SU-DHL-6 (cell line): ENCODE data around the gene ARHGEF19.
"Not testable (repeated sequence)": the region's sequence is repeated elsewhere in the genome, so short reads cannot be mapped to it uniquely, and the experiment has no call there.

Source experiments
- H2AFZ ChIP-seq: fragments of 200-600 bp; sonication (generic); 2 replicates; pipeline ENCODE4 v1.6.1; 2014; ENCODE audit warnings: low read depth, mild to moderate bottlenecking, moderate library complexity, mixed read lengths, antibody characterized with exemption, low read length; ENCODE audit not compliant: severe bottlenecking
- H3F3A ChIP-seq: fragments of 200-600 bp; shearing (Covaris generic); 2 replicates; pipeline ENCODE4 v1.6.0; 2016; ENCODE audit warnings: antibody characterized with exemption, mild to moderate bottlenecking; ENCODE audit not compliant: insufficient read depth
- H3K27ac ChIP-seq: fragments of 200-600 bp; sonication (generic); 2 replicates; pipeline ENCODE4 v1.5.1; 2016; ENCODE audit warnings: low read depth, mild to moderate bottlenecking, low read length, moderate library complexity, mixed read lengths
- H3K27me3 ChIP-seq: fragments of 200-600 bp; sonication (generic), shearing (Covaris generic); 2 replicates; pipeline ENCODE4 v1.6.0; 2014; ENCODE audit warnings: mild to moderate bottlenecking, low read length
- H3K36me3 ChIP-seq: fragments of 200-600 bp; sonication (generic); 2 replicates; pipeline ENCODE4 v1.6.1; 2014; ENCODE audit warnings: mild to moderate bottlenecking, low read length, mixed read lengths
- H3K4me2 ChIP-seq: fragments of 300-600, 200-600 bp; shearing (Covaris generic), sonication (generic); 2 replicates; pipeline ENCODE4 v1.6.0; 2014; ENCODE audit warnings: low read length, low read depth, mild to moderate bottlenecking; ENCODE audit not compliant: poor library complexity, severe bottlenecking
- H3K4me3 ChIP-seq: fragments of 200-600 bp; sonication (generic); 2 replicates; pipeline ENCODE4 v1.5.1; 2014; ENCODE audit warnings: antibody characterized with exemption, low read length, mild to moderate bottlenecking, mixed read lengths; ENCODE audit not compliant: insufficient read depth, poor library complexity, severe bottlenecking
- H3K79me2 ChIP-seq: fragments of 200-600 bp; sonication (generic); 2 replicates; pipeline ENCODE4 v1.6.1; 2014; ENCODE audit warnings: mild to moderate bottlenecking, low read length, moderate library complexity; ENCODE audit not compliant: insufficient read depth
- H3K9ac ChIP-seq: fragments of 200-600 bp; sonication (generic); 2 replicates; pipeline ENCODE4 v1.7.0; 2014; ENCODE audit warnings: mild to moderate bottlenecking, low read length
- H3K9me2 ChIP-seq: fragments of 200-600 bp; sonication (generic); replicated peaks from 2 replicates; pipeline ENCODE4 v1.6.1; 2014; ENCODE audit warnings: low read length; ENCODE audit not compliant: insufficient read depth
- H3K9me3 ChIP-seq: fragments of 200-600 bp; sonication (generic); 2 replicates; pipeline ENCODE4 v1.6.1; 2014; ENCODE audit warnings: low read length, mixed read lengths; ENCODE audit not compliant: insufficient read depth
- H4K20me1 ChIP-seq: fragments of 200-600 bp; sonication (generic); 2 replicates; pipeline ENCODE4 v1.6.1; 2014; ENCODE audit warnings: low read depth, mild to moderate bottlenecking, antibody characterized with exemption, low read length, moderate library complexity, mixed read lengths
- EZH2phosphoT487 ChIP-seq: fragments of 200-600 bp; sonication (generic), shearing (Covaris generic); conservative IDR thresholded peaks from 2 replicates; pipeline ENCODE4 v1.6.1; 2018; ENCODE audit warnings: mild to moderate bottlenecking, antibody characterized with exemption, low read length, moderate library complexity, mixed read lengths
- TF ChIP-seq, protein P1 (sequence below): fragments of 200-600 bp; sonication (generic); IDR thresholded peaks from one replicate; pipeline ENCODE4 v1.5.1; 2017; ENCODE audit warnings: antibody characterized with exemption, mild to moderate bottlenecking, low read length, moderate library complexity; ENCODE audit not compliant: insufficient read depth, poor library complexity, severe bottlenecking

The ARHGEF19 gene

DNA sequence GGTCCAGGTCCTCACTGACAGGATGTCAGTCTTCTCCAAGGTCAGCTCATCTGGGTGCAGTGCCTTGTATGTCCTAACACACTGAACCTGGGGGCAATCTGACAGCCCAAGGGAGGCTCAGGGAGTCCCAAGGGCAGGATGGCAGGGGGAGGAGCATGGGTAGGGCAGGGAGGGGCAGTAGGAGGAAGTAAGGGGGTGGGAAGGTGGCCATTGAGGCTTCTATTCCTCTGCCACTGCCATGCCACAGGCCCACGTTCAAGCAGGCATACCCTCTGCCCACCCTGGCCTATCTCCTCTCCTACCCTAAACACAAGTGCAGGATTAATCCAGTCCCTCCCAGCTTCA lies 13.3 kb downstream of the ARHGEF19 start:
- Histone ChIP-seq H3K36me3 (no peaks in the 10 kb centered on the region), H3K27ac (no peak overlapping the region), H3K4me2 (no peak overlapping the region), H4K20me1 (no peaks in the 10 kb centered on the region), H3K79me2 (no peaks in the 10 kb centered on the region), H3K4me3 (no peak overlapping the region), H3K9me2 (no peaks in the 10 kb centered on the region), H3K9me3 (no peaks in the 10 kb centered on the region), H3K27me3 (no peaks in the 10 kb centered on the region), H3F3A (no peaks in the 10 kb centered on the region), H3K9ac (no peak overlapping the region), H2AFZ (no peak overlapping the region)
- TF ChIP-seq, protein P1, sequence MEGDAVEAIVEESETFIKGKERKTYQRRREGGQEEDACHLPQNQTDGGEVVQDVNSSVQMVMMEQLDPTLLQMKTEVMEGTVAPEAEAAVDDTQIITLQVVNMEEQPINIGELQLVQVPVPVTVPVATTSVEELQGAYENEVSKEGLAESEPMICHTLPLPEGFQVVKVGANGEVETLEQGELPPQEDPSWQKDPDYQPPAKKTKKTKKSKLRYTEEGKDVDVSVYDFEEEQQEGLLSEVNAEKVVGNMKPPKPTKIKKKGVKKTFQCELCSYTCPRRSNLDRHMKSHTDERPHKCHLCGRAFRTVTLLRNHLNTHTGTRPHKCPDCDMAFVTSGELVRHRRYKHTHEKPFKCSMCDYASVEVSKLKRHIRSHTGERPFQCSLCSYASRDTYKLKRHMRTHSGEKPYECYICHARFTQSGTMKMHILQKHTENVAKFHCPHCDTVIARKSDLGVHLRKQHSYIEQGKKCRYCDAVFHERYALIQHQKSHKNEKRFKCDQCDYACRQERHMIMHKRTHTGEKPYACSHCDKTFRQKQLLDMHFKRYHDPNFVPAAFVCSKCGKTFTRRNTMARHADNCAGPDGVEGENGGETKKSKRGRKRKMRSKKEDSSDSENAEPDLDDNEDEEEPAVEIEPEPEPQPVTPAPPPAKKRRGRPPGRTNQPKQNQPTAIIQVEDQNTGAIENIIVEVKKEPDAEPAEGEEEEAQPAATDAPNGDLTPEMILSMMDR = no peak
- no peak for TF ChIP-seq EZH2phosphoT487

- Histone ChIP-seq H3K9me2 (no peaks in the 10 kb centered on the region), H4K20me1 (no peaks in the 10 kb centered on the region), H3K4me2 (no peak overlapping the region), H3K9ac (no peak overlapping the region), H3K27me3 (no peaks in the 10 kb centered on the region), H2AFZ (no peak overlapping the region), H3K27ac (no peak overlapping the region), H3K36me3 (no peaks in the 10 kb centered on the region), H3K4me3 (no peak overlapping the region), H3K79me2 (no peaks in the 10 kb centered on the region), H3K9me3 (no peaks in the 10 kb centered on the region), H3F3A (no peaks in the 10 kb centered on the region)
- TF ChIP-seq EZH2phosphoT487 = no peak
- TF ChIP-seq, protein P1 = no peak
Observed at GRCh38 chr1:16198444-16199156, 13.9 kb downstream of the ARHGEF19 start.

DNA sequence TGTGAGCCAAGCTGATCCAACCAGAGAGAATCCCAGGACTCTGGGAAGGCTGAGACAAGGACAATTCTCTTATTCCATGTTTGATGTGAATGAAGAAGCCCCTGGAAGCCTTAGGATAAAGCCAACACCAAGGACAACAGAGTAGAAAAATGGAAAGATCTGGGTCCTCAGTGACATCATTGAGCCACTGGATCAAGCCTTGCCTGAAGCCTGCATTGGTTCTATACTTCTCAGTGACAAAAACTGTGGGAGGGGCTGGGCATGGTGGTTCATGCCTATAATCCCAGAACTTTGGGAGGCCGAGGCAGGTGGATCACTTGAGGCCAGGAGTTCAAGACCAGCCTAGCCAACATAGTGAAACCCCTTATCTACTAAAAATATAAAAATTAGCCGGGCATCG lies 15.6 kb downstream of the ARHGEF19 start:
- H3K9me2 ChIP-seq = no peaks in the 10 kb centered on the region
- no peak overlapping the region for H3K4me3 ChIP-seq
- H2AFZ ChIP-seq = no peak overlapping the region
- no peak overlapping the region for H3K9ac ChIP-seq
- H3K27me3 ChIP-seq = no peaks in the 10 kb centered on the region
- H3K4me2 ChIP-seq = no peak overlapping the region
- H4K20me1 ChIP-seq = no peaks in the 10 kb centered on the region
- H3K9me3 ChIP-seq = no peaks in the 10 kb centered on the region
- TF ChIP-seq, protein P1 = no peak
- TF ChIP-seq EZH2phosphoT487 = no peak
- H3K27ac ChIP-seq = no peak overlapping the region
- H3K36me3 ChIP-seq = no peaks in the 10 kb centered on the region
- no peaks in the 10 kb centered on the region for H3K79me2 ChIP-seq
- H3F3A ChIP-seq = no peaks in the 10 kb centered on the region

GRCh38 chr1:16196139-16196538 lies 16.3 kb downstream of the ARHGEF19 start:
- not testable (repeated sequence) for H2AFZ ChIP-seq, H3F3A ChIP-seq, H3K9me3 ChIP-seq, H3K4me3 ChIP-seq, H4K20me1 ChIP-seq, H3K9me2 ChIP-seq, H3K27me3 ChIP-seq, H3K27ac ChIP-seq, H3K79me2 ChIP-seq, H3K36me3 ChIP-seq, H3K9ac ChIP-seq, H3K4me2 ChIP-seq
